CD4-positive, alpha-beta T cell treated with Interferon gamma for 1 hour (primary cell): Measurements from ENCODE around the gene ACTR5.

ENCODE experiments used
- DNase-seq: peaks from one replicate; pipeline ENCODE4 v3.0.0-alpha.2; 2020

Gene ACTR5

GRCh38 chr20:38729767-38730166 is 18.5 kb upstream of the ACTR5 start:
- DNase-seq = no peak

GRCh38 chr20:38730167-38730988 is 17.9 kb upstream of the ACTR5 start:
- DNase-seq = no peak

GRCh38 chr20:38730989-38731737 is 17.1 kb upstream of the ACTR5 start:
- peak; percentile 60 for DNase-seq

- no peak for DNase-seq
Observed at GRCh38 chr20:38731738-38732113, 16.5 kb upstream of the ACTR5 start.

GRCh38 chr20:38732981-38733380 is 15.3 kb upstream of the ACTR5 start:
- no peak for DNase-seq

- no peak for DNase-seq
Observed at GRCh38 chr20:38735172-38735571, 13.1 kb upstream of the ACTR5 start.

- DNase-seq = no peak
Observed at GRCh38 chr20:38737887-38738286, 10.4 kb upstream of the ACTR5 start.

GRCh38 chr20:38745757-38746156 is 2.5 kb upstream of the ACTR5 start:
- no peak for DNase-seq

GRCh38 chr20:38747495-38748096 is 664 bp upstream of the ACTR5 start:
- no peak for DNase-seq

GRCh38 chr20:38748861-38749149 is 545 bp downstream of the ACTR5 start:
- peak; percentile 40 for DNase-seq

- no peak for DNase-seq
Observed at GRCh38 chr20:38751360-38751976, 3.2 kb downstream of the ACTR5 start.

- no peak for DNase-seq
Observed at GRCh38 chr20:38752029-38752428, 3.8 kb downstream of the ACTR5 start.

GRCh38 chr20:38754924-38755323 is 6.7 kb downstream of the ACTR5 start:
- no peak for DNase-seq

- no peak for DNase-seq
Observed at GRCh38 chr20:38755324-38755910, 7.2 kb downstream of the ACTR5 start.

- no peak for DNase-seq
Observed at GRCh38 chr20:38757145-38757775, 9.0 kb downstream of the ACTR5 start.

- no peak for DNase-seq
Observed at GRCh38 chr20:38759106-38759505, 10.8 kb downstream of the ACTR5 start.

- DNase-seq = no peak
Observed at GRCh38 chr20:38760978-38761377, 12.7 kb downstream of the ACTR5 start.

GRCh38 chr20:38762174-38762573 is 13.9 kb downstream of the ACTR5 start:
- no peak for DNase-seq

- DNase-seq = no peak
Observed at GRCh38 chr20:38763616-38764015, 15.4 kb downstream of the ACTR5 start.

- DNase-seq = no peak
Observed at GRCh38 chr20:38764567-38765318, 16.5 kb downstream of the ACTR5 start.

GRCh38 chr20:38766071-38766470 is 17.8 kb downstream of the ACTR5 start:
- DNase-seq = no peak
